HUES6 (cell line): ENCODE measurements around the gene PFKFB4.
A peak's percentile ranks its signal among the peaks of the same experiment; 100 is the strongest.
"Not testable (repeated sequence)": the region's sequence is repeated elsewhere in the genome, so short reads cannot be mapped to it uniquely, and the experiment has no call there.

Experiments used
- H3K27ac ChIP-seq: 2 replicates; pipeline ENCODE4 v1.7.0; 2013; ENCODE audit warnings: low read depth, mild to moderate bottlenecking, low read length, inconsistent platforms
- H3K27me3 ChIP-seq: 2 replicates; pipeline ENCODE4 v1.6.1; 2013; ENCODE audit warnings: low read length; ENCODE audit not compliant: control insufficient read depth, insufficient read depth
- H3K36me3 ChIP-seq: 2 replicates; pipeline ENCODE4 v1.6.1; 2013; ENCODE audit warnings: low read length; ENCODE audit not compliant: control insufficient read depth, insufficient read depth
- H3K4me1 ChIP-seq: 2 replicates; pipeline ENCODE4 v1.6.1; 2013; ENCODE audit warnings: low read length; ENCODE audit not compliant: control insufficient read depth, insufficient read depth
- H3K4me3 ChIP-seq: 2 replicates; pipeline ENCODE4 v1.5.1; 2013; ENCODE audit warnings: low read depth, low read length
- H3K9ac ChIP-seq: one replicate; pipeline ENCODE4 v1.6.1; 2013; ENCODE audit warnings: mild to moderate bottlenecking, low read length
- H3K9me3 ChIP-seq: 2 replicates; pipeline ENCODE4 v1.6.1; 2013; ENCODE audit warnings: low read depth, low read length; ENCODE audit not compliant: control insufficient read depth, insufficient read depth

The PFKFB4 gene

DNA sequence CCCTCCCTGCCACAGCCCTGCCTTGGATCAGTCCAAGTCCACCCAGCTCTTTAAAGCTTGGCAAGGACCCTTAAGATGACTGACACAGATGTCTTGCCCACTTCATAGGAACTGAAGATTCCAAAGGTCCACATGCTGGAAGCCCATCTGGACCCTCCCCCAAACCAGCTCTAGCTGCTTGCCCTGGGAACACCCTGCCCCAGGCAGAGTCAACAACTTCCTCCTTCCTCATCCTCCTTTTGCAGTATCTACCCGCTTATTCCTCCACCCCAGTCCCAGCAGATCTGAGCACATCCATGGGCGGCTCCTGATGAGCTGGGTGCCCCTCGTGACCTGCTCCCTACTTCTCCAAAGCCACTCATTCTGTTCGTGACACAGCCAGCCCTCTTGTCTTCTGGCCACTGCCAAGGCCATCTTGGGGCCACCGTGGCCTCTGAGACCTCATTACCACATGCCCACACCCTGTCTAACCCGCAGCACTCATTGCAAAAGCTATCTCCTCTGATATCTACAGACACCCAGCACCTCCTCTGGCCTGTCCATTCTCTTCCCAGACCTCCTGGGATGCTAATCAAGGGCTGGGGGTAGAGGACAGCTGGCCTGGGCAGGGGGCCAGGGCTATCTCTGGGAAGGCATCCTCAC is 2.0 kb upstream of the PFKFB4 start:
- Histone ChIP-seq H3K27me3 (no peaks in the 10 kb centered on the region), H3K9me3 (no peaks in the 10 kb centered on the region), H3K4me3 (no peak overlapping the region), H3K9ac (no peak overlapping the region), H3K36me3 (peaks cover 12% of the 10 kb centered on the region; the same call in 1 of the 2 replicates), H3K4me1 (peaks cover 61% of the 10 kb centered on the region), H3K27ac (no peak overlapping the region)

DNA sequence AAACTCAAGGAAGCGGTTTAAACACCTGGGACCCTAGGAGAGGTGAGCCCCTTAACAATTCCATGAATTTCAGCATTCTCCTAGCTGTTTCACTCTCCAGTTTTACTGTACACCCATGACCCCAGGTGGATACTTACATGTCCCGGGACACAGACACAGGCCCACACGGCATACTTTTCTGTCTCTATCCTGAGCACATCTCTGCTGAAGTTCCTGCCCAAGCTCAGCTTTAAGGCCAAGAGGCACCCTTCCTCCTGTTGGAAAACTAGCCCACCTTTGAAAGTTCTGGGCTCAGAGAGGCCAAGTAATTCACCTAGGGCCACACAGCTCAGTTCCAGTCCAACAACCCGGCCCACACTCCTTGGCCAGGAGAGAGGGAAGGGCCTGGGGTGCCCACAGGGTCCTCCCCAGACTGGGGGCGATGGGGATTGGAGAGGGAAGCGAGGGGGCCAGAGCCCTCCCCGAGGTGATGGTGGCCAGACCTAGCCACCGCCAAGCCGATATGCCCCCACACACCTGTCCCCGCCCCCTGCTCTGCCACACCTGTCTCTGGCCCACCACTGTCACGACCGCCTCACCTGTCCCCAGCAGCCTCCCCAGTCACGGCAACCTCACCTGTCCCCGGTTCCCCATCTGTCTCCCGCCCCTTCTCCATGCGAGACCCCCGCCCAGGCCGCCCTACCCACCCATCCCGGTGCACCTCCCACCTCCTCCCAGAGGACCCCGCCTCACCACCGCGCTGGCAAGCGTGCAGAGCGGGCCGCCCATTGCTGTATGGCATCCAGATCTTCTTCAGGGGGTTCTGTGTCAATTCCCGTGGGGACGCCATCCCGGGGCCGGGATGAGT is 431 bp downstream of the PFKFB4 start:
- no peaks in the 10 kb centered on the region for H3K27me3 ChIP-seq
- no peak overlapping the region for H3K27ac ChIP-seq
- peaks cover 45% of the 10 kb centered on the region for H3K4me1 ChIP-seq
- H3K9me3 ChIP-seq = no peaks in the 10 kb centered on the region
- H3K4me3 ChIP-seq = peak overlapping the region; percentile 72
- H3K9ac ChIP-seq = peak overlapping the region; percentile 46
- peaks cover 9% of the 10 kb centered on the region; the same call in 1 of the 2 replicates for H3K36me3 ChIP-seq

DNA sequence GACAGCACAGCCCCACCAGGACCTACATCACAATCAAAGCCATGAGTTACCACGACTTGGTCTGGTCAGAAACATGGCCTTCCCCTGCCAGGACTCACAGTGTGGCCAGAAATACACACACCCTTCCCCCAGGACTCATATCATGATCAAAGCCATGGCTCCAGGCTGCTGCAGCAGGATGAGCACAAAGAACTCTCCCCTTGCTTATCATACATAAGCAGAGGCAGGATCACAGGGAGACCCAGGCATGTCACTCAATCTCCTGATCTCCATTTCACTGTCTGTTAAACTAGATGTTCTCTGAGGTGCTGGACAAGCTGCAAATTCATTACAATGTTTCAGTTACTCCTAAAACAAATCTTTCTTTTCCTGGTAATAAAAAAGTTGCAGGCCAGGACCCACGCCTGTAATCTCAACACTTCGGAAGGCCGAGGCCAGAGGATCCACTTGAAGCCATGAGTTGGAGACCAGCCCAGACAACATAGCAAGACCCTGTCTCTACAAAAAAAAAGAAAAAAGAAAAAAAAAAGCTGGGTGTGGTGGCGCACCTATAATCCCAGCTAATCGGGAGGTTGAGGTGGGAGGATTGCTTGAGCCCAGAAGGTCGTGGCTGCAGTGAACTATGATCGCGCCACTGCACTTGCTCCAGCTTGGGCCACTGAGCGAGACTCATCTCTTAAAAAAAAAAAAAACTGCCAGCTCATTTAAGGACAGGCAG is 1.2 kb downstream of the PFKFB4 start:
- no peak overlapping the region for H3K9ac ChIP-seq
- H3K9me3 ChIP-seq = no peaks in the 10 kb centered on the region
- H3K36me3 ChIP-seq = peaks cover 9% of the 10 kb centered on the region
- H3K27me3 ChIP-seq = no peaks in the 10 kb centered on the region
- H3K4me3 ChIP-seq = peak overlapping the region; percentile 72
- peaks cover 37% of the 10 kb centered on the region for H3K4me1 ChIP-seq
- no peak overlapping the region for H3K27ac ChIP-seq

- H3K9me3 ChIP-seq = no peaks in the 10 kb centered on the region
- no peak overlapping the region for H3K27ac ChIP-seq
- no peak overlapping the region for H3K4me3 ChIP-seq
- H3K27me3 ChIP-seq = no peaks in the 10 kb centered on the region
- no peak overlapping the region for H3K9ac ChIP-seq
- H3K4me1 ChIP-seq = peaks cover 29% of the 10 kb centered on the region
- H3K36me3 ChIP-seq = peaks cover 18% of the 10 kb centered on the region
Measured at GRCh38 chr3:48553886-48554845, 2.4 kb downstream of the PFKFB4 start.

DNA sequence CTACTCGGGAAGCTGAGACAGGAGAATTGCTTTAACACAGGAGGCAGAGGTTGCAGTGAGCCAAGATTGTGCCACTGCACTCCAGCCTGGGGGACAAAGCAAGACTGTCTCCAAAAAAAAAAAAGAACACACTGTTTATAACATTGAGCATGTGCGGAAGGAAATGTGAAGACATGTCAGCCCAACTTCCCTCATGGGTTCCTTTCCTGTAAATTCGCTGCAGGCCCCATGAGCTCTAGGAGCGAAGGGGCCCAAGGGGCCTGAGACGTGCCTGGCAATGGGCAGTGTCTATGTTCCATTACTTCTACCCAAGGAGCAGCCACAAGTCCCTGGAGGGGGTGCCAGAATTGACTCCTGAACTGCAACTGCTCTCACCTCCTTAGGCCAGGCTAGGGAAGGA is 3.2 kb downstream of the PFKFB4 start:
- Histone ChIP-seq H3K36me3 (peaks cover 22% of the 10 kb centered on the region), H3K4me1 (peaks cover 23% of the 10 kb centered on the region), H3K4me3 (no peak overlapping the region), H3K27me3 (no peaks in the 10 kb centered on the region), H3K27ac (no peak overlapping the region), H3K9ac (no peak overlapping the region), H3K9me3 (no peaks in the 10 kb centered on the region)

DNA sequence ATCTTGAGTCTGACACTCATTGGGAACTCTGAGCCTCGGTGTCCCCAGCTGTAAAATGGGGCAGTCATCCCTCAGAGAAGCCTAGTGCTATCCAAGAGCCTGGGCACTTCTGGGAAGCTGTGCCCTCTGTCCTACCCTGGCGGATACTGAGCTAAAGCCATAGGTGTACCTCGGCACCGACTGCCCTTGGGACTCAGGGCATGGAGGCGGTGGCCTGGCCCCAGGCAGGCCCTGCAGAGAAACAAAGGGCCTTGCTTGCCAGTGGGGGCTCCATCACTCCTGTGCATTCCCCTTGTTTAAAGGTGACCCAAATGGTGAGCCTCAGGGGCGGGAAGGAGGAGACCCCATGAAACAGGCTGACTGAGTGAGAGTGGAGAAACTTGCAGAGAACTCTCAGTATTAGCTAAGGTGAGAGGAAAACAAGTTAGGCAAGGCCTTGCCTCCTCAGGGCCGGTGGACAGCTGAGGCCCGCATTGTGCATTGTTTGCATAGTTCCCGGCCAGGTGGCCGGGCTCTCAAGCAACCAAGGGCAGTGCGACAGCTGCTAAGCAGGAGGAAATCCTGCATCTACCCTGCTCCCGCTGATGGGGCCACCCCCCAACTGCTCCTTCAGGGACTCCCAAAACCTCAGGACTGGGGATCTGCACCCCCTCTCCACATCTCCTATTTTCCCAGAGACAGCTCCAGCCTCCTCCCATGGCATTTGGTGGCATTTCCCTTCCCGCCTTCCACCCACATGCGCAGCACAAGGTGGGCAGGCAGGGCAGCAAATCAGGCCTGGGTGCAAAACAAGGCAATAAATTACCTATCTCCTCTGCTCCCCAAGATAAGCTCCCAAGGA is 4.3 kb downstream of the PFKFB4 start:
- Histone ChIP-seq H3K9ac (no peak overlapping the region), H3K27me3 (no peaks in the 10 kb centered on the region), H3K36me3 (peaks cover 31% of the 10 kb centered on the region), H3K4me1 (peaks cover 18% of the 10 kb centered on the region), H3K4me3 (no peak overlapping the region), H3K27ac (no peak overlapping the region), H3K9me3 (no peaks in the 10 kb centered on the region)

DNA sequence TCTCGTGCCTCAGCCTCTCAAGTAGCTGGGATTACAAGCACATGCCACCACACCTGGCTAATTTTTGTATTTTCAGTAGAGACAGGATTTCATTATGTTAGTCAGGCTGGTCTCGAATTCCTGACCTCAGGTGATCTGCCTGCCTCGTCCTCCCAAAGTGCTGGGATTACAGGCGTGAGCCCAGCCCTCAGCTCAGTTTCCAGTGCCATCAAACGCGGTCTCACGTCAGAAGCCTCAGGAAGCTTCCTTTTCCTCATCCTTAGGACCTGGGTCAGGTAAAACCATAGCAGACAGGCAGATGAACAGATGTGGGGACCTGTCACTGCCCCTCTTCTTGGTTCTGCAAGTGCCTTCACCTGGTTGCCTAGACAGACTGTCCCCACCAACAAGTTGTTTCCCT is 5.0 kb downstream of the PFKFB4 start:
- H3K4me1 ChIP-seq = peaks cover 18% of the 10 kb centered on the region
- not testable (repeated sequence) for H3K9me3 ChIP-seq, H3K27ac ChIP-seq, H3K27me3 ChIP-seq, H3K4me3 ChIP-seq, H3K9ac ChIP-seq
- H3K36me3 ChIP-seq = peaks cover 38% of the 10 kb centered on the region

DNA sequence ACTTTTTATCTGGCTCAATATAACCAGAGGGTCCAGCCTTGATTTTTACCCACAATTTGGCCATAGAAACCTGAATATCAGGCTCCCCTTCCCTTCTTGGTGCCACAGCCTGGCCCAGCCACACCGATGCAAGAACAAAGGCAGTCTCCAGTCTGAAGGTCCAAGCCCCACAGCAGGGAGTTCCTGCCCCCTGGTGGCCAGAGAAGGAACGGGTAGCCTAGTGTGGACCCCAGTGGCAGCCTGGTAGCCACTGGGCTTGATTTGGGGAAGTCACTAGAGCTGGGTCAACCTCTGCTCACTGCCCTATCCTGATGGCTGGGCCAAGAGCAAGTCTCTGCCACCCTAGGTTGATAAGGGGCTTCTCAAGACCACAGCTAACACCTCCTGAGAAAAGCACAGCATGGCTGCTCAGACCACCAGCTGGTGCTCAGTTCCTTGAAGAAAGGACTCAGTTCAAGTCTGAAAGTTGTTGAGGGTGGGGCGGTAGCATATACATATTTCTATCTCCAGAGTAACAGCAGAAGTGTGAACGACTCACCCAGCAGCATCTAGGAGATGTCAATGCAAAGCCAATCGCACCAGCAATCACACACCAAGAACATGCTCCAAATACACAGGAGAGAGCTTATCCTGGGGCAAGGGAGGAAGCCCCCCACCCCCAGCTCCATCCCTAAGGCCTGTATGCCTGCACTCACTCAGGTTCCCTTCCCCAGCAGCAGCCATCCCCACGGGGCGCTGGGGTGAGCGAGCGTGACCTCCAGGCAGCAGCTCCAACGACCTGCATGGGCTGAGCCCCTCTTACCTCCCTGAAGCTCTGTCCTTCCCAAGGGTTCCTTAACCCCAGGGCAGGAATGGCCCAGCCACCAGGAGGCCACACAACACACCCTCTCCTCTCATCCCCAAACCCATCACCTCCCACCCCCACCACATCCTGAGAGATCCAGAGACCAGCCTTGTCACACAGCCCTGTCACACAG is 7.6 kb downstream of the PFKFB4 start:
- Histone ChIP-seq H3K9ac (no peak overlapping the region), H3K36me3 (peaks cover 44% of the 10 kb centered on the region)

DNA sequence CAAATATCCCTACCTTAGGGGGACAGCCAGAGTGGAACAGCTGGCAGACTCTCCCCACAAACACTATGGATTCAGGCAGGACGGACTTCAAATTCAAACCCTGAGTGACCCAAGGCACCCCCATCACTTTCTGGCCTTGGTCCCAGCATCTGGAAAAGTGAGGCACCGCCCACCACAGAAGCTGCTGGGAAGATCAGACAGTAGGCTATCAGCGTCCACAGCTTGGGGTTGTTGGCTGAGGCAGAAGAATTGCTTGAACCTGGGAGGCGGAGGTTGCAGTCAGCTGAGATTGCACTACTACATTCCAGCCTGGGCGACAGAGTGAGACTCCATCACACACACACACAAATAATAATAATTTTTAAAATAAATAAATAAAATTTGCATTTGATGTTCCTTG is 8.5 kb downstream of the PFKFB4 start:
- Histone ChIP-seq H3K9ac (no peak overlapping the region), H3K27me3 (no peaks in the 10 kb centered on the region), H3K4me1 (no peaks in the 10 kb centered on the region; the same call in 1 of the 2 replicates), H3K36me3 (peaks cover 50% of the 10 kb centered on the region), H3K4me3 (no peak overlapping the region), H3K27ac (no peak overlapping the region), H3K9me3 (no peaks in the 10 kb centered on the region)

More for the DNA sequence above, 7.6 kb downstream of the PFKFB4 start:
- no peak overlapping the region for H3K27ac ChIP-seq
- no peaks in the 10 kb centered on the region for H3K9me3 ChIP-seq
- no peaks in the 10 kb centered on the region for H3K27me3 ChIP-seq
- H3K4me1 ChIP-seq = peaks cover 4% of the 10 kb centered on the region; the same call in 1 of the 2 replicates
- H3K4me3 ChIP-seq = no peak overlapping the region
